GM20431 (cell line): ENCODE measurements around the gene LDLRAD4.

Source experiments
- in situ Hi-C: fragments of 300-500 bp; cut with MseI, MboI; formaldehyde crosslinking; loops from one replicate; pipeline ENCODE4 v1.15.0; 2020; ENCODE audit warnings: low sequenced_read_pairs; ENCODE audit not compliant: unreplicated experiment

The LDLRAD4 gene

GRCh38 chr18:13491138-13491537 lies 272.6 kb downstream of the LDLRAD4 start:
- in situ Hi-C loops: no loop called here

DNA sequence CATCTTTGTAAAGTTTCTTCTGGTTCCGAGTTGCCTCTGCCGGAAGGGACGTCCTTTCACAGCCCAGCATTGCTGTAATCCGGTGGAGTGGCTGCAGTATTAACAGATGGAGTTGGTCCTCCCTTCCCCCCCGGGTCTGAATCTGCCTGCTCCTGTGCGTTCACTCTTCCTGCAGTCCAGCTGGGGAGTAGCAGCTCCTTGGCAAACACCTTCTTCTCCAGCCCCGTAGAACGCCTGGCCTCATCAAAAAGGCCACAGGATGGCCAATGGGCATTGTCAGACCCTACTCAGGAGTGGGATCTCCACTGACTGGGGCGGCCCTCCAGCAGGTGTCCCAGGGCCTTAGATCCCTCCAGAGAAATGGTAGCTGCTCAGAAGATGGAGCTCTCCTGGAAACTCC lies 273.8 kb downstream of the LDLRAD4 start:
- in situ Hi-C loops: no loop called here

DNA sequence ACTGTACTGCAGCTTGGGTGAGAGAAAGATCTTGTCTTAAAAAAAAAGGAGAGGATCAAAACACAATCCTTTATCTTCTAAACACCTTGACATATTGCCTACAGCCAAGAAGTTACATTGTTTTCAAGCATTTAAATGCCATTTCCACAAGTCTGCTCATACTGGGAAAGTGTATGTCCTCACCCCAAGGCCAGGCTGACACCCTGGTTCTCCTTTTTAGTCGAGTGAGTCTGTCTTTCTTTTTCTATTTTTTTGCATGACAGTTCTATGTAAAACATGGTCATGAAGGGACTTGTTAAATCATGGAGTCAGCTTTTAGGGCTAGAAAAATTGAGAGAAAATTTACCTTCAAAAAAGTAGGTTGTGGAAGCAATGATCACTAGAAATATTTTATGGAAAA lies 274.5 kb downstream of the LDLRAD4 start:
- in situ Hi-C loops: no loop called here

DNA sequence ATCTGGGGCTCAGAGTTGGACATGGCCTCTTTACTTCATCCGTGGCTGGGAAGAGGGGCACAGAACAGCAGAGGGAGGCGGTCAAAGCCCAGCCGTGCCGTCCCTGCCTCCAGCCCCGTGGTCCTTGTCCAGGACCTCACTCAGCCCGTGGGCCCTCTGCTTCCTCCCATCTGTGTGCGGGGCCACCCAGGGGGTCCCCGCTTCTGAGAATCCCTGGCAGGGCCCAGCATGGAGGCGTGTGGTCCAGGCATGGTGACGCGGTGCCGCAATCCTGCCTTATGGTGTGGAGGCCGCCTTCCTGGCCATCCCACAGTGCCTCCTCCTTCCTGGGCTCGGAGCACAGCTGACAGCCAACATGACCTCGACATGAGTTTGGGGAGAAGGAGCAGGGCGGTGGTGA lies 275.2 kb downstream of the LDLRAD4 start:
- in situ Hi-C loops: no loop called here

GRCh38 chr18:13494871-13495445 lies 276.4 kb downstream of the LDLRAD4 start:
- in situ Hi-C loops: no loop called here

DNA sequence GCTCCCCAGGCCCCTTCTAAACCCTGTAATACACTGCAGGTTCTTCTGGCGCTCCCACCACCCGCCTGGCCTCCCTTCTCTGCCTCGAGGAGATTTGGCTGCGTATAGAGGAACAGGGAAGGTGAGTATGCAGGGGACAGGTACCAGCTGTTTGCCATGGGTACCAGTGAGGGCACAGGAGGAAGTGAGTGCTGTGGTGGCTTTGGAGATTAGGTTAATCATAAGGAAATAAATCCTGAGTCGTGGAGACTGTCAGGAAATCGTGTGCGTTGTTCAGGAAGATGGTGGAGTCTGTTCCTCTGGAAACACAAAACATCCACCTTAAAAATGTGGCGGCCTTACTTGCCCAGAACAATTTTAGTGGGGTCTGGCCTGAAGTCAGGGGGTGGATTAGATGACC lies 277.4 kb downstream of the LDLRAD4 start:
- in situ Hi-C loops: no loop called here

DNA sequence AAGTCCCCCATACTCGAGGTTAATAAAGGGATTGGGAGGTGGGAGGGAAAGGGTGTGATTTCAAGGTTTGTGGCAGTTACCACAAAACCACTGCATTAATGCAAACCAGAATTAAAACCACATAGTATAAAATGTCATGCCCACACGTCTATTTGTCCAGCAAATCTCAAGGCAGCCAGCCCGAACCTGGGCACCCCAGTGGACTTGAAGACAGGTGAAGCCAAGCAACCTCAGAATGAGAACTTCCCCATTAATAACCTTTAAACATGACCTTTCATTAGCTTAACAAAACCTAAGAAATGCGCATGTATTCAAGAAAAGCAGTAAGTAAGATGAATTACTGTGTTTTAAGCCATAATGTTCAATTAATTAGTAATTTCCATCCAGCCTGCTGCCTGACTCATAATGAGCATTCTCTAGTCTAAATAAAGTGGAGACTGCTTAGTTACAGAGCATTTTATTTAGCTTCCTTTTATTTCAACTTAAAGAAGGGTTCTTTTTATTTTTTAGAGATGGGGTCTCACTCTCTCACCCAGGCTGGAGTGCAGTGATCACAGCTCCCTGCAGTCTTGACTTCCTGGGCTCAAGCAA lies 278.2 kb downstream of the LDLRAD4 start:
- in situ Hi-C loops: no loop called here

DNA sequence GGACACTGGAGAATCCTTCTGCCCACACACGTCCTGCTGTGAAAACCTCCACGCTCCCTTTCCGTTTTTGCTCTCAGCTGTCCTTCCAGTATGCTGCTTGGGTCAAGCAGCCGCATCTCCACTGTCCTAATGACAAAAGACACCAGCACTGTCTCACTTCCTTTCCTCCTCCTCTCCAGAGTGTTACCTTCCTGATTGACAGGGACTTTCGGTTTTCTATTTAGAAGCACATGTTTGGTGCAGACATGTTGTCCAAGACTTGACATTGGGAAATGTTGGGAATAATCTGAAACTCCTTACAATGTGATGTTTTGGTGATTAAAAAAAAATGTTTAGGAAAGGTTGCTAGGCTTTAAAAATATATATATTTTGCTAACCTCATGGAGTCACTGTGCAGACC lies 281.2 kb downstream of the LDLRAD4 start:
- in situ Hi-C loops: no loop called here

DNA sequence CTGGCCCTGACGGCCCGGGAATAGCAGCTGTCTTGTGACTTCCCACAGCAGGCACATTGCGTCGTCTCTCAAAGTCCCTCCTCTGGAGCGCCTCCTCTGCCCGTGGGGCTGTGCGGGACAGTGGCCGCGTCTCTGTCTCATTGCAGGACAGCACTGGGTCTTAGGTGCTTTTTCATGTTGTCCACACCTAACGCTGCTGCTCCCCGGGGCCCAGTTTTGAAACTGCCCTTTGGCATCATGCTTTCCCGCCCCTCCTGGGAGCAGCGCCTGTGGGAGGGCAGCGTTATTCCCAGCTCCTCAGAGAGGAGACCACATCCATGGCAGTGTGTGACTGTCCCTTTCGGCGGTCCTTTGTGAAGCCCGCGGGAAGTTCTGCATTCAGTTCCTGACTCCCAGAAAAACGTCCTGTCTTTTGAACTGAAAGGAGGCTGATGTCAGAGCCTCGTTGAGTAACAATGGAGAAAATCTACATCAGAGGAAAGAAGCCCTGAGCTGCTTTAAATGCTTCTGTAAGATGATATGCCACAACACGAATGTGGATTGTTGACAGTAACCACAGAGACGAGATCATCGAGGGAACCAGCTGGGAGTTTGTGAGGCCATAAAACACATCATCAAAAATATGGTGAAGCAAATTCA lies 281.8 kb downstream of the LDLRAD4 start:
- in situ Hi-C loops: no loop called here

DNA sequence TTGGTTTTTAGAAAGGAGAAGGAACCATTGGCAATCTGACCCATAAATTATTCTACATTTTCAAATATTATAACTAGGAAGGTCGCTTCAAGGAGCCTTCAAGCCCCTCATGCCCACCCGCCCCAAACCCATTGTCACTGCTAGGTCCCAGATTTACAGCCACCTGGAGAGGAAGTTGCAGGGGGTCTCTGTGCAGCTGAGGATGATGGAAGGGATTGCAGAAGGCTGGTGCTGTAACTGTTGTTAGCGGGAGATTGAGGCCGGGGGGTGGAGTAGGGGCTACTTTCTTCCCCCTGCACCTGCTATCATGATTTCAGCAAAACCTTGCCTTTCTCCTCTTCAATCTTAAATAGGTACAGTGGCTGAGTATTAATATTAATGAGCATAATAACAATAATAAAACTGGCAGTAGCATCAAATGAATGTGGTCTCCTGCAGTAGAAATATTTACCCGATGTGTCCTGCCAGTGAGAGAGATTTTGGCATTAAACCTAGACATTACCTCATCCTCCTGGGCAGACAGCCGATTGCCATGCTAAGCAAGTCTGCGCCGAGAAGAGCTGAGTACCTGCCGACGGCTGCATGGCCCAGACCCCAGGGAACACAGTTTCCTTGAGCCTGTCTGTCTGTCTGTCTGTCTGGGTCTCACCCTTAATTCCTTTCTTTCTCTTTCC lies 282.4 kb downstream of the LDLRAD4 start:
- in situ Hi-C loops: no loop called here

DNA sequence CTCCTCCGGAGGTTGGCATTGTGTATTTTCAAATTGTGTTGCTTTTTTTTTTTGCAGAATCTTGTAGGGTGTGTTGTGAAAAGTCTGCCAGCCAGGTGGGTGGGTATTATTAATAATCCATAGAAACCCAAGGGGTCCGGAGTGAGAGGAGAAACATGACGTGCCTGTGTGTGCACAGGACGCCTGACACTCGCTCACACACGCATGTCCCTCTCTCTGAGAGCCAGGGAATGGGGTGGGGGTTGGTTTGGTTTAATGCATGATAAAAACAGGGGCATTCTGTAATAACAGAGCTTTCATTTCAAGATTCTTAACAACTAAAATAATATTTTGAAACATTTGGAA lies 283.0 kb downstream of the LDLRAD4 start:
- in situ Hi-C loops: no loop called here

DNA sequence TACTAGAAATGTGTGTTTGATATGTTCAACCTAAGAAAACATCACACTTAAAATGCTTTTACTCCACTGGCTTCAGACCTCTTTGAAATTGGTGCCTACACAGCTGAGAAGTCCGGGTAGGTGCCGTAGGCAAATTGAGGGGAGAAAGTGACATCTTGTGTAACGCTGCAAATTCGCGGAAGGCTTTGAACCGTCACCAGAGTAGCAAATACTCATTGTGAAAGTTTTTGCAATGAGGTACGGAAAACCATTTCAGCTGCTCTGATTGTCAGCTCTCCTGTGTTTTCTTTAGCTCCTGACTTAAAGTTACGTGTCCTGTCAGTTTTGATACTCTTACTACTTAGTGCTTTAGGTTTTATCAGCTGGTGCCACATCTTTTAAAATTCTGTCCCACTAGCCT lies 283.3 kb downstream of the LDLRAD4 start:
- in situ Hi-C loops: no loop called here

- in situ Hi-C loops: no loop called here
These were observed 284.0 kb downstream of the LDLRAD4 start for GRCh38 chr18:13502585-13502984.

DNA sequence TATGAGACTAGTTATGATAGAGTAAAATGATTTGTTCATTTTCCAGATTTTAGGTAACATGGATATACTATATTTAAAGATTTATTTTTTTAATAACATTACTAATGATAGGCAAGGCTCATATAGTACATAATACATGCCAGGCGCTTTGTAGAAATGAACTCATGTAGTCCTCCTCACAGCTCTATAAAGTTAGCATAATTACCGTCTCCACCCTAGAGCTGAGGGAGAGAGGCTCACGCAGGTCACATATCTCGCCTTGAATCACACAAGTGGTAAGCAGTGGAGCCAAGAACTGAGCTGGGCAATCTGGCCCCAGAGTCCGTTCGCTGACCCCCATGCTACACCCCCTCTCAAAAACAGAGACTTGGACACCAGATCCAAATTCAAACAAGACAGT lies 285.3 kb downstream of the LDLRAD4 start:
- in situ Hi-C loops: no loop called here

DNA sequence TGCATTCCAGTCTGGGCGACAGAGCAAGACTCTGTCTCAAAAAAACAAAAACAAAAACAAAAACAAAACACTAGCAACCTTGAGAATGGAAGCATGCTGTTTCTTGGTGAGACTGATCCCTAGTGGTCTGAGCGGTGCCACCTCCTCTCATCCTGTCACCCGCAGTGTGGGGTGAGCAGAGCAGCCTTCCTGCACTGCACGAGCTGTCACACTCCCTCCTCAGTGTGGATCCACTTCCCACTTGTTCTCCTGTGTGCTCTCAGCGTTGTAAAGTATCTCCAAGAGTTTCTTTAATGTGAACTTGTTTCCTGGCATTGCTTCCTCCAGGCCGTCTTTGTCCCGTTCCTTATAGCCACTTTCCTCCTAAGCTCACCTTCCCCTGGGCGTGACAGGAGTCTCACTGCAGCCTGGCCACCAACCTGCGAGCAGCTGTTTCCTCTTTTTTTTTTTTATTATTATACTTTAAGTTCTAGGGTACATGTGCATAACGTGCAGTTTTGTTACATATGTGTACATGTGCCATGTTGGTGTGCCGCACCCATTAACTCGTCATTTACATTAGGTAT lies 287.3 kb downstream of the LDLRAD4 start:
- in situ Hi-C loops: no loop called here

DNA sequence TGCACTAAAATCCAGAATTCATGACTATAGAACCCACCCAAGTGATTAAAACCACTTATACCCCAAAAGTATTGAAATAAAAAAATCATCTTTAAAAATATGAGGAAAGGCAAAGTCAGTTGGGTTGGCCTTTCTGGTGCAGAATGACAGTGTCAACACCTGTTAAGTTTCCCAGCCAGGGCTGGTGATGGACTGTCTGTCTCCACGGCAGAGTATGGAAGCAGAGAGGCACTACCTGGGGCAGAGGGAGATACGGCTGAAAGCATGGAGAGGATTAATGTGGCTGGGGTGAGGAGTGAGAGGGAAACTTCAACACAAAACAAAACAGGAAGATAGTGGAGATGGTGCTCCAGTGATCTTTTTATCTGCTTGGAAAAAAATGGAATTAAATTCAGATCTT lies 292.0 kb downstream of the LDLRAD4 start:
- in situ Hi-C loops: no loop called here

- in situ Hi-C loops: no loop called here
These were observed 293.5 kb downstream of the LDLRAD4 start for GRCh38 chr18:13511961-13512577.

GRCh38 chr18:13513021-13513420 lies 294.5 kb downstream of the LDLRAD4 start:
- in situ Hi-C loops: no loop called here

DNA sequence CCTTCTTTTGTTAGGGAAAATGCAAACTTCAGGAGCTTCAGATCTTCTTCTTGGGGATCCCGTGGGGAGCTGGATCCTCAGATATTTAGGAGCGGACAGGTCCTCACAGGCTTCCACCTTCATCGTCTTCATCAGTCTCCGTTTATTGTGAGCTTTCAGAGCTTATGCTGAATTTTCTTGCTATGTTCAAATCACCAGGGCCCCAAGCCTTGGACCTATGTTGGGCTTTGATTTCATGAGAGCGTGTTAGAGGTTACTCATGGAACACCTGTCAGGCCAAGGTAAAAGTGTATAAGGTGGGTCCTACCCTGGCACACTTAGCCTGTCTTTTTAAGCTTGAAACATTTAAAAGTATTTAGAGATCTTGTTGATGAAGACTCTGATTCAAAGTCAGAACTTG lies 294.9 kb downstream of the LDLRAD4 start:
- in situ Hi-C loops: no loop called here

DNA sequence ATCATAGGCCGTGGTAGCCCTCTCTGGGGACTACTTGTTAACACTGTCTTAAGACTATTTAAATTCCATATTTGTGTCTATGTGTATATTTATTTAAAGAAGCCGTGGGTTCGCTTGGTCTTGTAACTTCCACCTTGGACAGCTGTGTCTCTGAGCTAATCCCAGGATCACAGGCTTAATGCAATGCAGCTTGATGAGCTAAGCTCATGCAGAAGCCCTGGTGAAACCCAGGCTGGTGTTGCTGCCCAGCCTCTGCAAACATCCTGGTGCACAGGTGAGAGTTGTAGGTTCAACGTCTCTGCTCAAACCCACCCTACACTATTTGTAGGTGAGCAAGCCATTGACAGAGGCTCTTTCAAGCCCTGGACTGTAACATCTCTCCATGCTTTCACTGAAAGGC lies 296.0 kb downstream of the LDLRAD4 start:
- in situ Hi-C loops: no loop called here

DNA sequence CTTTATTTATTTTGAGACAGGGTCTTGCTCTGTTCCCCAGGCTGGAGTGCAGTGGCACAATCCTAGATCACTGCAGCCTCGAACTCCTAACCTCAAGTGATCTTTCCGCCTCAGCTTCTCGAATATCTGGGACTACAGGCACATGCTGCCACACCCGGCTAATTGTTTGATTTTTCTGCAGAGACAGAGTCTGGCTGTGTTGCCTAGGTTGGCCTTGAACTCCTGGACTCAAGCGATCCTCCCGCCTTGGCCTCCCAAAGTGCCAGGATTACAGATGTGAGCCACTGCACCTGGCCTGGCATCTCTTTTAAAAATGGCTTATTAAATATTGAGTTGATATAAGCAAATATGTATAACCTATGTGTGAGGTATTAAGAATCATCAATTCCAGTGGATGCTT lies 298.3 kb downstream of the LDLRAD4 start:
- in situ Hi-C loops: no loop called here
